NB4 (cell line): ENCODE data around the gene SNAPC3.

Experiments used
- CTCF ChIP-seq: IDR thresholded peaks from one replicate; pipeline ENCODE4 v1.5.1; 2012; ENCODE audit warnings: low read depth, low read length
- MAX ChIP-seq: IDR thresholded peaks from 2 replicates; pipeline ENCODE4 v1.6.1; 2011; ENCODE audit warnings: low read depth, low read length
- MYC ChIP-seq: IDR thresholded peaks from 2 replicates; pipeline ENCODE4 v1.6.1; 2011; ENCODE audit warnings: low read depth, low read length
- POLR2A ChIP-seq: IDR thresholded peaks from 2 replicates; pipeline ENCODE4 v1.6.1; 2011; ENCODE audit warnings: mild to moderate bottlenecking; ENCODE audit not compliant: insufficient read length; ENCODE audit errors: extremely low read depth

- TF ChIP-seq MAX (no peak), CTCF (no peak), POLR2A (no peak), MYC (no peak)
These were observed 45.5 kb downstream of the SNAPC3 start for GRCh38 chr9:15468145-15468544.
